AG04449 (cell line): ENCODE data around the gene OTOS.

Source experiments
- CTCF ChIA-PET: fragments of 350-600 bp; formaldehyde crosslinking; extraction: SDS; loops from one replicate; lab custom pipeline; 2021; ENCODE audit warnings: antibody characterized with exemption; lab: Yijun Ruan, JAX
- POLR2A ChIA-PET: fragments of 400-600, 350-600 bp; formaldehyde crosslinking; extraction: SDS; loops from one replicate; lab custom pipeline; 2020; ENCODE audit warnings: antibody characterized with exemption, inconsistent platforms; lab: Yijun Ruan, JAX
- DNase-seq: peaks from one replicate; pipeline ENCODE4 v3.0.0-alpha.2; 2010; ENCODE audit warnings: low read depth, low spot score
- H3K4me3 ChIP-seq: 2 replicates; pipeline ENCODE4 v1.5.1; 2011; ENCODE audit warnings: low read depth, mild to moderate bottlenecking, control low read depth, low read length
- TF ChIP-seq, protein P1 (sequence below): IDR thresholded peaks from one replicate; pipeline ENCODE4 v1.5.1; 2011; ENCODE audit warnings: mild to moderate bottlenecking, moderate library complexity, low read length, control low read depth, inconsistent platforms; ENCODE audit not compliant: insufficient read depth; ENCODE audit errors: missing control alignments

Gene OTOS

DNA sequence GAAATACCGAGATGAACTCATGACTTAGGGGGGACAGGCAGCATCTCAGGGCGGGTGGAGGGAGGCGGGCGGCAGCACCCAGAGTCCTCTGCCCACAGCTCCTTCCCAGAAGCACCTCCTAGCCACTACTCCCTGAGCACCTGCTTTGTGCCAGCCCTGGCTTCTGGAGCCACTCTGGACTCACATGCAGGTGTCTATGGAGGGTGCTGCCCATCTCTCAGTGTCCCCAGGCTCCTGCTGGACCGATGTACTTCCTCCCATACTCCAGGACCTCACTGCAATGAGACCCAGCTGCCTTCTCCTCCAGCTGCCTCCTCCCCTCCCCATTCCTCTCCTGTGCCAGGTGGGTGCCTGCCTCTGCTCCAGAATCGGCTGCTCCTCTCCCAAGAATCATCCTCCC lies 22.1 kb upstream of the OTOS start:
- no peak for DNase-seq
- TF ChIP-seq, protein P1, sequence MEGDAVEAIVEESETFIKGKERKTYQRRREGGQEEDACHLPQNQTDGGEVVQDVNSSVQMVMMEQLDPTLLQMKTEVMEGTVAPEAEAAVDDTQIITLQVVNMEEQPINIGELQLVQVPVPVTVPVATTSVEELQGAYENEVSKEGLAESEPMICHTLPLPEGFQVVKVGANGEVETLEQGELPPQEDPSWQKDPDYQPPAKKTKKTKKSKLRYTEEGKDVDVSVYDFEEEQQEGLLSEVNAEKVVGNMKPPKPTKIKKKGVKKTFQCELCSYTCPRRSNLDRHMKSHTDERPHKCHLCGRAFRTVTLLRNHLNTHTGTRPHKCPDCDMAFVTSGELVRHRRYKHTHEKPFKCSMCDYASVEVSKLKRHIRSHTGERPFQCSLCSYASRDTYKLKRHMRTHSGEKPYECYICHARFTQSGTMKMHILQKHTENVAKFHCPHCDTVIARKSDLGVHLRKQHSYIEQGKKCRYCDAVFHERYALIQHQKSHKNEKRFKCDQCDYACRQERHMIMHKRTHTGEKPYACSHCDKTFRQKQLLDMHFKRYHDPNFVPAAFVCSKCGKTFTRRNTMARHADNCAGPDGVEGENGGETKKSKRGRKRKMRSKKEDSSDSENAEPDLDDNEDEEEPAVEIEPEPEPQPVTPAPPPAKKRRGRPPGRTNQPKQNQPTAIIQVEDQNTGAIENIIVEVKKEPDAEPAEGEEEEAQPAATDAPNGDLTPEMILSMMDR: no peak
- CTCF ChIA-PET: interaction anchor here (1.0 to 1.2 kb wide), 2 partner anchors 11 to 12 kb away, joined by 3 read pairs; no protein-coding TSS in a partner anchor
- H3K4me3 ChIP-seq: no peak overlapping the region
- POLR2A ChIA-PET: no interaction called here

DNA sequence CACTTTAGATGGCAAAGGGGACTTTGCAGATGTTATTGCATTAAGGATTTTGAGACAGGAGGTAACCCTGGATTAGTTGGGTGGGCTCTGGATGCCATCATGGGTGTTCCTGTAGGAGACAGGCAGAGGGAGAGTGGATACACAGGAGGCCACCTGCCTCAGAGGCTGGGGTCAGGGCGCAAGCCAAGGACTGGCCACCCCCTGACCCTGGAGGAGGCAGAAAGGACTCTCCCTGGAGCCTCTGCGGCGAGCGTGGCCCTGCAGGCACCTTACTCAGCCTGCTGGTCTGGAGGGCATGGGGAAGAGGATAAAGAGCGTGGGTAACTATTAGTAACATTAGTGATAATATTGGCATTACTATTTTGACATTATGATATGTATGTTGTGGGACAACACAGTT lies 21.6 kb upstream of the OTOS start:
- H3K4me3 ChIP-seq: no peak overlapping the region
- TF ChIP-seq, protein P1: no peak
- ChIA-PET CTCF (interaction anchor here (1.0 kb wide), 1 partner anchor 12 kb away, joined by 3 read pairs; no protein-coding TSS in a partner anchor), POLR2A (no interaction called here)
- DNase-seq: no peak

DNA sequence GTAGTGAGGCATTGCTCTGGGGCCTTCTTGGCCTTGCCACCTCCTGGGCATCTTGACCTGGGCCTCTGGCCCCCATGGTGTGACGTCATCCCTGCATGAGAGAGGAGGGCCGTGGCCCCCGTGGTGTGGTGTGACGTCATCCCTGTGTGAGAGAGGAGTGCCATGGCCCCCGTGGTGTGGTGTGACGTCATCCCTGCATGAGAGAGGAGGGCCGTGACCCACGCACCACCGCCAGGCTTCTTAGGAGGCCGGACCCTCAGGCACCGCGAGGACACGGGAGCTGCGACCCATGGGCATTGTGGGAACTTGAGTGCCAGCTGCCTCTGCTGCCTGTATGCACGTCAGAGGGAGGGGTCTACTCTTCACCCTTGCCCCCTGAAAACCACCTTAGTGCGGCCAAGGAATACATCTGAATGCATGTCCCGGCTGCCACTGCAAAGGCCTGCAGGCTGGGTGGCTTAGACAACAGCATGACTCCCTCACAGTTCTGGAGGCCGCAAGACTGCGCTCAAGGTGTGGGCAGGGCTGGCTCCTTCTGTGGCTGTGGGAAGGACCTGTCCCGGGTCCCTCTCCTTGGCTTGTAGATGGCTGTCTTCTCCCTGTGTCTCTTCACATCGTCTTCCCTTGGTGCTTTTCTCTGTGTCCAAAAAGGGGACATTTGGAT lies 20.8 kb upstream of the OTOS start:
- H3K4me3 ChIP-seq: no peak overlapping the region
- no peak for DNase-seq
- POLR2A ChIA-PET: no interaction called here
- TF ChIP-seq, protein P1: no peak
- CTCF ChIA-PET: interaction anchor here (1.0 kb wide), 1 partner anchor 11 kb away, joined by 3 read pairs; no protein-coding TSS in a partner anchor

DNA sequence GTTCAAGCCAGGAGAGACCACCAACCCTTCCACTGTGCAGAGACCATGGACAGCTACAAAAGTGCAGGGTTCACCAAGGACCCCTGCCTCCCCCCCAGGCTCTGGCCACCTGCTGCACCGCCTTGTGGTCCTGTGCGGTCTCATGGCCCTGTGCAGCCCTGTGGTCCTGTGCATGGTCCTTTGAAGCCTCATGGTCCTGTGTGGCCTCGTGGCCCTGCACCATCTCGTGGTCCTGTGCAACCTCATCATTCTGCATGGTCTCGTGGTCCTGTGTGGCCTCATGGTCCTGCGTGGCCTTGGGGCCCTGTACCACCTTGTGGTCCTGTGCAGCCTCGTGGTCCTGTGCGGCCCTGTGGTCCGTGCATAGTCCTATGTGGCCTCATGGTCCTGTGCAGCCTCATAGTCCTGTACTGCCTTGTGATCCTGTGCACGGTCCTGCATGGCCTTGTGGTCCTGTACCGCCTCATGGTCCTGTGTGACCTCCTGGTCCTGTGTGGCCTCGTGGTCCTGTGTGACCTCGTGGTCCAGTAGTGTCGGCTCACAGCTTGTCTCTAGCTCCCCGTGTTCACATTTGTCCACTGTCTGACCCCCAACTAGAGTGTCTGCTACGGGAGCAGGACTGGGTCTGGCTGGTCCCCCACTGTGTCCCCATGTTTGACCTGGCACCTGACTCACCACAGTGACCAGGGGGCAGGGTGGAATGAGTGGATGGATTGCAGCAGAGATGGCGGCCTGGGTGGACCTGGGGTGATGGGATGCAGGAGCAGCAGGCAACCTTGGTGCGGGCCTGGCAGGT lies 20.0 kb upstream of the OTOS start:
- TF ChIP-seq, protein P1: no peak
- POLR2A ChIA-PET: no interaction called here
- CTCF ChIA-PET: interaction anchor here (1.0 to 1.6 kb wide), 3 partner anchors 10 to 18 kb away, joined by 3 to 5 read pairs (median 4); no protein-coding TSS in a partner anchor
- no peak overlapping the region for H3K4me3 ChIP-seq
- DNase-seq: no peak

DNA sequence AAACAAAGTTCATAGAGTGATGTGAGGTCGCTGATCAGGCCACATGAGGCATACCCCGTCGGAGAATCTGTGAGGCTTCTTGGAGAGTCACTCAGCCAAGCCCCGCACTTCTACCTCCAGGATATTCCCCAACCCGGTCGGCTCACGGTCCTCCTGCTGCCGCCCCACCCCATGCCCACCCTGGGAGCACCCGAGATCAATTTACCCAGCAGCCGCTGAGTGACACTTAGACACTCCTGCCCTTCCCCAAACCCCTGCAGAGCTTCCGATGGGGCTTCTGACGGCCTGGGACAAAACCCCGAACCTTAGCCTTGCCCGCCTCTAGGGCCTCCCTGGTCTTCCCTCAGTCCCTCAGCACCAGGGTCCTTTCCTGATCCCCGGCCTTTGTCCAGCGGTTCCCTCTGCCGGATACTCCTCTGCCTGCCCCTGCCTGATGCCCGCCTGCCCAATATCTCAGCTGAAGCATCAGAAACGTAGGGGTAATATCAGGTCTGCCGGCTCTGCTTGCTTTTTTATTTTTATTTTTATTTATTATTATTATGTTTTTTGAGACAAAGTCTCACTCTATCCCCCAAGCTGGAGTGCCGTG lies 18.9 kb upstream of the OTOS start:
- TF ChIP-seq, protein P1: no peak
- no peak overlapping the region for H3K4me3 ChIP-seq
- ChIA-PET CTCF (interaction anchor here (1.4 to 1.6 kb wide), 2 partner anchors 15 to 17 kb away, joined by 4 to 5 read pairs; no protein-coding TSS in a partner anchor), POLR2A (no interaction called here)
- DNase-seq: no peak

DNA sequence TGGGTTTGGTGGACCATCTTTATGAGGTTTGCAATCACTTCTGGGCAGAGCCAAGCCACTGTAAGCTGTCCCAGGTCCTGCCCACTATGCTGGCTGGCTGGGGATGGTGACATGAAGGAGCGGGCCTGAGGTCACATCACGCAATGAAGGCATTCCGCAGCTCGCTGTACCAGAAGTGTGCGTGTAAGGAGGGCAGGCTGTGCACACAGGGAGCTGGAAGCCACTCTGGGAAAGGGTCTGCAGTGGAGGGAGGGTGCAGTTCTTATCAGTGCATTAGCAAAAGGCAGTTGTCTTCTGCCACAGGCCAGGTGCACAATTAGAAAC lies 16.7 kb upstream of the OTOS start:
- ChIA-PET CTCF (no interaction called here), POLR2A (no interaction called here)
- TF ChIP-seq, protein P1: no peak
- no peak for DNase-seq
- no peak overlapping the region for H3K4me3 ChIP-seq
